ENCODE measurements around the gene SLC17A2.

SLC17A2 gene

DNA sequence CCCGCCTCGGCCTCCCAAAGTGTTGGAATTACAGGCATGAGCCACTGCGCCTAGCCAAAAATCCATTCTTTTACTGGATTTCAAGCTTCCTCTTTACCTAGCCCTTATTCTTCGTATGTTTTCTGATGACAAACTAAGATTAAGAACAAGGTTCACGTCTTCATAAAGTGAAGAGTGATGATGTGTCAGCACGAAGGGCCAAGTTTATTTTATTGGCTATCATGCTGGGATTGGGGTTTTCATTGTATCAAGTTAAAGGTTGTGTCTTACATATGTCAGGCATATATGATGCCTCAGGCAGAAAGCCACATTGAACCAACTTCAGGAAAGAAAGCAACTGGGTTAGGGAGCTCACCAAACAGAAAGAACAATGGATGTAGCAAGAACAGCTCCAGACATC lies 36.7 kb downstream of the SLC17A2 start:
- Mint-ChIP-seq H3K9me3 (no peaks in the 10 kb centered on the region), H3K27ac (no peak overlapping the region), H3K36me3 (ENCODE audit: low read depth) (no peaks in the 10 kb centered on the region), H3K27me3 (ENCODE audit: low read depth, poor library complexity) (peaks cover 5% of the 10 kb centered on the region), H3K4me3 (no peak overlapping the region), H3K4me1 (no peaks in the 10 kb centered on the region)
- TF ChIP-seq CTCF (IDR thresholded peaks at IDR 0.05) = no peak
- DNase-seq = no peak

DNA sequence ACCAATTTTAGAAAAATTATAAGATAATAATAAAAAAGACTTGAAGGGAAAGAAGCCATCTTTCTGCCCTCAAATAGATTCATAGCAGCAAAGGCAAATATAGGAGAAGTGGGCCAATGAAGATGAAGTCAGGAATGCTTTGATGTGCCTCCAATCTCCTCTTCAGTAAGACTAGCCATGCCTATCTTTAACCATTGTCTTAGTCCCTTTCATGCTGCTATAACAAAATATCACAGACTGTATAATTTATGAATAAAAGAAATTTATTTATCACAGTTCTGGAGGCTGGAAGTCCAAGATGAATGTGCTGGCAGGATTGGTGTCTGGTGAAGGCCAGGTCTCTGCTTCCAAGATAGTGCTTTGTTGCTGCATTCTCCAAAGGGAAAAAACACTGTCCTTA lies 37.6 kb downstream of the SLC17A2 start:
- no peaks in the 10 kb centered on the region for H3K4me1 Mint-ChIP-seq
- H3K27me3 Mint-ChIP-seq (ENCODE audit: low read depth, poor library complexity) = peaks cover 5% of the 10 kb centered on the region
- no peak for DNase-seq
- H3K36me3 Mint-ChIP-seq (ENCODE audit: low read depth) = no peaks in the 10 kb centered on the region
- H3K27ac Mint-ChIP-seq = no peak overlapping the region
- no peak overlapping the region for H3K4me3 Mint-ChIP-seq
- TF ChIP-seq CTCF (IDR thresholded peaks at IDR 0.05) = no peak
- no peaks in the 10 kb centered on the region for H3K9me3 Mint-ChIP-seq

GRCh38 chr6:25889877-25890853 lies 40.3 kb downstream of the SLC17A2 start:
- Mint-ChIP-seq H3K27ac (no peak overlapping the region), H3K9me3 (no peaks in the 10 kb centered on the region), H3K36me3 (ENCODE audit: low read depth) (no peaks in the 10 kb centered on the region), H3K27me3 (ENCODE audit: low read depth, poor library complexity) (peaks cover 5% of the 10 kb centered on the region), H3K4me3 (no peak overlapping the region), H3K4me1 (no peaks in the 10 kb centered on the region)
- peak; percentile 34 for DNase-seq
- TF ChIP-seq CTCF (IDR thresholded peaks at IDR 0.05) = peak; percentile 51

DNA sequence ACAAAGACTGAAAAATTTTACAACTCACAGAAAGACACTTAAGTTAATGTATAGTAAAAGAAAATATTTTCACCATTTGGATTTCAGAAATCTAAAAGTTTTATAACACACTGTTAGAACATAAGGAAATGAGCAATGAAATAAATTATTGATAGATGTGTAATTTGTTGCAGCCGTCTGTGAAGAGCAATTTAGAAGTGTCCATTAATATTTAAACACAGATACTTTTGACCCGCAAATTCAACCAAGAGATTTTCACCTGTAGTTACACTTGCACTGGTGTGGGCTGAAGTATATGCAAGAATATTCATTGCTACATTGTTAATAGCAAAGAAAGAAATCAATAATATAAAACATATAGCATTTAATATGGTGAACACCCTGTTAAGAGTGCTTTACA lies 41.9 kb downstream of the SLC17A2 start:
- Mint-ChIP-seq H3K27me3 (ENCODE audit: low read depth, poor library complexity) (peaks cover 10% of the 10 kb centered on the region), H3K4me3 (no peak overlapping the region), H3K4me1 (peaks cover 7% of the 10 kb centered on the region)

GRCh38 chr6:25886066-25886465 lies 44.4 kb downstream of the SLC17A2 start:
- Mint-ChIP-seq H3K9me3 (no peaks in the 10 kb centered on the region), H3K36me3 (ENCODE audit: low read depth) (no peaks in the 10 kb centered on the region), H3K4me3 (no peak overlapping the region), H3K4me1 (peaks cover 8% of the 10 kb centered on the region), H3K27me3 (ENCODE audit: low read depth, poor library complexity) (peaks cover 11% of the 10 kb centered on the region), H3K27ac (no peak overlapping the region)
- DNase-seq = no peak
- no peak for TF ChIP-seq CTCF (IDR thresholded peaks at IDR 0.05)

More for the DNA sequence above, 41.9 kb downstream of the SLC17A2 start:
- no peak for TF ChIP-seq CTCF (IDR thresholded peaks at IDR 0.05)
- no peak for DNase-seq
- no peaks in the 10 kb centered on the region for H3K36me3 Mint-ChIP-seq (ENCODE audit: low read depth)
- H3K9me3 Mint-ChIP-seq = no peaks in the 10 kb centered on the region
- no peak overlapping the region for H3K27ac Mint-ChIP-seq

- Mint-ChIP-seq H3K4me3 (no peak overlapping the region), H3K9me3 (no peaks in the 10 kb centered on the region), H3K36me3 (ENCODE audit: low read depth) (no peaks in the 10 kb centered on the region), H3K27me3 (ENCODE audit: low read depth, poor library complexity) (peaks cover 19% of the 10 kb centered on the region), H3K27ac (no peak overlapping the region), H3K4me1 (peaks cover 8% of the 10 kb centered on the region)
- DNase-seq = no peak
- no peak for TF ChIP-seq CTCF (IDR thresholded peaks at IDR 0.05)
Measured at GRCh38 chr6:25883991-25884390, 46.5 kb downstream of the SLC17A2 start.
